GM12878 (cell line): ENCODE data around the gene TBC1D32. TPM values are rescaled to one million over a fixed set of nuclear protein-coding genes. Genes with fewer than 3 reads are reported as not detected.

ENCODE experiments used
- ATAC-seq: fragments of 200-7000 bp; cut with Tn5 transposase; 3 replicates; pipeline ENCODE4 v1.9.1; 2020; ENCODE audit warnings: mild to moderate bottlenecking, moderate library complexity
- BruUV-seq: library from RNA; stranded (reverse); fragments of 400-500 nt; replicated peaks from 2 replicates; lab custom pipeline; 2021; lab: Mats Ljungman, UMichigan
- CTCF ChIA-PET: fragments of 300-600 bp; sonication (Branson Sonifier 250); formaldehyde crosslinking; extraction: SDS; loops from one replicate; lab custom pipeline; 2021; ENCODE audit warnings: inconsistent platforms; lab: Yijun Ruan, JAX
- POLR2A ChIA-PET: fragments of 350-600 bp; formaldehyde crosslinking; extraction: SDS; loops from one replicate; lab custom pipeline; 2021; ENCODE audit warnings: inconsistent platforms; lab: Charles Lee
- RAD21 ChIA-PET: fragments of 300-600 bp; sonication (Branson Sonifier 250); formaldehyde crosslinking; loops from one replicate; lab custom pipeline; 2023; ENCODE audit warnings: antibody characterized with exemption; ENCODE audit not compliant: unreplicated experiment; lab: Charles Lee
- SMC1A ChIA-PET: fragments of 300-600 bp; sonication (Branson Sonifier 250); formaldehyde crosslinking; loops from one replicate; lab custom pipeline; 2023; ENCODE audit not compliant: unreplicated experiment, uncharacterized antibody; lab: Charles Lee
- DNase-seq: peaks from one replicate; pipeline ENCODE4 v3.0.0-alpha.2; 2011; ENCODE audit warnings: low read depth, low spot score
- FAIRE-seq: peaks from 3 replicates; lab custom pipeline; 2011; peaks lifted over from hg19 to GRCh38; lab: Jason Lieb, UNC
- H2AFZ ChIP-seq: 2 replicates; pipeline ENCODE4 v1.6.0; 2011; ENCODE audit warnings: low read depth, low read length, control low read depth; ENCODE audit not compliant: control insufficient read depth
- H3K27ac ChIP-seq: 2 replicates; pipeline ENCODE4 v1.5.1; 2011; ENCODE audit warnings: control low read depth; ENCODE audit not compliant: control insufficient read depth, insufficient read depth
- H3K27me3 ChIP-seq, 2 experiments: replicated peaks in 1 of 2; 2 replicates each; pipeline versions ENCODE4 v1.6.0 to v1.6.1; 2011; ENCODE audit warnings: low read length in 1 of 2; ENCODE audit not compliant: control insufficient read depth in 2 of 2, insufficient read depth in 2 of 2
- H3K36me3 ChIP-seq, 2 experiments: 2 replicates each; pipeline ENCODE4 v1.5.1; 2011; ENCODE audit warnings: low read length in 1 of 2; ENCODE audit not compliant: control insufficient read depth in 2 of 2, insufficient read depth in 2 of 2
- H3K4me1 ChIP-seq: 2 replicates; pipeline ENCODE4 v1.6.1; 2011; ENCODE audit warnings: mild to moderate bottlenecking, low read length, moderate library complexity, mixed read lengths; ENCODE audit not compliant: control insufficient read depth, insufficient read depth
- H3K4me2 ChIP-seq: 2 replicates; pipeline ENCODE4 v1.6.0; 2011; ENCODE audit warnings: control low read depth; ENCODE audit not compliant: control insufficient read depth, insufficient read depth
- H3K4me3 ChIP-seq: fragments of 200-600 bp; sonication (generic); 2 replicates; pipeline ENCODE4 v1.5.1; 2016
- H3K79me2 ChIP-seq: 2 replicates; pipeline ENCODE4 v1.6.0; 2011; ENCODE audit warnings: low read length; ENCODE audit not compliant: control insufficient read depth, insufficient read depth
- H3K9ac ChIP-seq: 2 replicates; pipeline ENCODE4 v1.8.0; 2011; ENCODE audit warnings: low read length, control low read depth, mixed read lengths; ENCODE audit not compliant: control insufficient read depth, insufficient read depth
- H3K9me3 ChIP-seq: replicated peaks from 3 replicates; pipeline ENCODE4 v1.5.1; 2011; ENCODE audit warnings: mild to moderate bottlenecking, low read length; ENCODE audit not compliant: control insufficient read depth, insufficient read depth
- H4K20me1 ChIP-seq: 2 replicates; pipeline ENCODE4 v1.6.0; 2011; ENCODE audit not compliant: control insufficient read depth, insufficient read depth
- BRCA1 ChIP-seq: IDR thresholded peaks from 2 replicates; pipeline ENCODE4 v1.6.1; 2011; ENCODE audit warnings: low read depth, low read length, improper control_type of control experiment
- MEF2B ChIP-seq: fragments of 450-650 bp; IDR thresholded peaks from 2 replicates; pipeline ENCODE4 v1.6.1; 2018; ENCODE audit warnings: mild to moderate bottlenecking, moderate library complexity; ENCODE audit not compliant: partially characterized antibody, poor library complexity, severe bottlenecking
- NR2F1 ChIP-seq: fragments of 450-650 bp; conservative IDR thresholded peaks from 2 replicates; pipeline ENCODE4 v1.6.1; 2017; ENCODE audit warnings: mild to moderate bottlenecking
- PML ChIP-seq: IDR thresholded peaks from 2 replicates; pipeline ENCODE4 v1.6.1; 2012; ENCODE audit warnings: low read length, inconsistent platforms
- POLR2AphosphoS2 ChIP-seq: IDR thresholded peaks from 2 replicates; pipeline ENCODE4 v1.6.1; 2011; ENCODE audit warnings: low read depth, mild to moderate bottlenecking, low read length, improper control_type of control experiment, moderate library complexity
- TARDBP ChIP-seq: IDR thresholded peaks from 2 replicates; pipeline ENCODE4 v1.6.1; 2016; ENCODE audit warnings: borderline replicate concordance
- ZBED1 ChIP-seq: IDR thresholded peaks from 2 replicates; pipeline ENCODE4 v1.6.1; 2016; ENCODE audit warnings: borderline replicate concordance
- ZNF24 ChIP-seq: fragments of 450-650 bp; IDR thresholded peaks from 2 replicates; pipeline ENCODE4 v1.6.1; 2017; ENCODE audit warnings: antibody characterized with exemption, mild to moderate bottlenecking
- WGBS: methylation state at CpG from one replicate; pipeline ENCODE4 v1.1.6; 2016; ENCODE audit warnings: low lambda C conversion rate; ENCODE audit not compliant: insufficient replicate concordance, insufficient coverage; ENCODE audit errors: missing lambda C conversion rate; 5-methylcytosine and 5-hydroxymethylcytosine counted together
- in situ Hi-C: fragments of 300-500 bp; cut with MboI; formaldehyde crosslinking; loops from 9 replicates; pipeline ENCODE4 v1.14.3; 2018; ENCODE audit warnings: mixed read lengths
- intact Hi-C: fragments of 100-400 bp; cut with micrococcal nuclease; formaldehyde crosslinking; loops from one replicate; pipeline ENCODE4 v1.14.2; 2022; ENCODE audit not compliant: unreplicated experiment
- polyA plus RNA-seq, 11 experiments: library from polyadenylated mRNA; depleted of rRNA in 4 of 11; unstranded in 6 of 11; stranded (reverse) in 5 of 11; fragments of >200 nt; fragmentation: Nextera tagmentation in 4 of 11; fragmentation: Illumina TruSeq in 1 of 11; extraction: Ambion mirVana in 4 of 11; extraction: Trizol in 1 of 11; gene quantifications; 1 replicate in 1 of 11; 2 replicates in 10 of 11; pipeline versions ENCODE4 v1.2.1 to v1.2.3, GENCODE V29; 2011 to 2016; ENCODE audit warnings: inconsistent platforms in 2 of 11, missing spikeins in 2 of 11, low read depth in 1 of 11
- total RNA-seq, 4 experiments: library from RNA; depleted of rRNA in 3 of 4; stranded (reverse); fragments of >200 nt in 3 of 4; fragmentation: Illumina TruSeq in 1 of 4; extraction: Trizol in 1 of 4; gene quantifications; 2 replicates each; pipeline versions ENCODE4 v1.2.1 to v1.2.3, GENCODE V29; 2013 to 2021
- TF ChIP-seq, protein P1 (sequence below): fragments of 150-350 bp; IDR thresholded peaks from 2 replicates; pipeline ENCODE4 v1.6.1; 2016; ENCODE audit warnings: low read depth, low read length
- TF ChIP-seq, protein P2 (sequence below): IDR thresholded peaks from 2 replicates; pipeline ENCODE4 v1.6.1; 2011; ENCODE audit warnings: borderline replicate concordance, low read depth, mild to moderate bottlenecking, moderate library complexity, low read length; ENCODE audit not compliant: insufficient read depth, poor library complexity, severe bottlenecking
- TF ChIP-seq, protein P3 (sequence below): IDR thresholded peaks from 2 replicates; pipeline ENCODE4 v1.6.1; 2012; ENCODE audit warnings: mild to moderate bottlenecking, low read depth, low read length

Gene TBC1D32
- total and polyA plus RNA-seq, 10 of the 15 experiments (the other 5 are each of a cell fraction or from before 2014, with no cell fraction given) = 2.2 to 10.2 (median 4.1) TPM

DNA sequence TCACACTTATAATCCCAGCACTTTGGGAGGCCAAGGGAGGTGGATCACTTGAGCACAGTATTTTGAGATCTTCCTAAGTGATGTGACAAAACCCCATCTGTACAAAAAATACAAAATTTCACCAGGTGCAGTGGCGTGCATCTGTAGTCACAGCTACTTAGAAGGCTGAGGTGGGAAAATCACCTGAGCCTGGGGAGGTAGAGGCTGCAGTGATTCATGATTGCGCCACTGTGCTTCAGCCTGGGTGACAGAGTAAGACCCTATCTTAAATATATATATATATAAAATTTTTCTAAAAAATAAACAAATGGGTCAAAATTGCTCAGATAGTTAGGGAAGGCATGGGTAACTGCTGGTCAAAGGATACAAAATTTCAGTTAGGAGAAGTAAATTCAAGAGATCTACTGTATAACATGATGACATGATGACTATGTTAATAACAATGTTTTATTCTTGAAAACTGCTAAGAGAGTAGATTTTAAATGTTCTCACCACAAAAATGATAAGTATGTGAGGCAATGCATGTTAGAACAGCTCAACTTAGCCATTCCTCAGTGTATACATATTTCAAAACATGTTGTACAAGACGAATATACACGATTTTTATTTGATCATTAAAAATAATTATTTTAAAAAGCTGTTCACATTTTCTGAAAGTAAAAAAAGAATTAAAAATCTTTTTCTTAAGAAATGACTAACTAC lies 24.4 kb downstream of the TBC1D32 start:
- RAD21 ChIA-PET = no interaction called here
- no TSS peak for BruUV-seq
- ATAC-seq = no peak
- no peak overlapping the region for H3K9ac ChIP-seq
- H4K20me1 ChIP-seq = no peaks in the 10 kb centered on the region
- H3K4me1 ChIP-seq = no peaks in the 10 kb centered on the region
- H3K4me2 ChIP-seq = no peak overlapping the region
- no peak overlapping the region for H3K4me3 ChIP-seq
- DNase-seq = no peak
- intact Hi-C loops = loop anchor here (5.0 to 10.0 kb wide), 3 partner anchors 535 to 1568 kb away; no protein-coding TSS in a partner anchor
- no peaks in the 10 kb centered on the region for H3K27me3 ChIP-seq
- TF ChIP-seq ZBED1 (no peak), TARDBP (no peak), POLR2AphosphoS2 (no peak), NR2F1 (no peak), ZNF24 (no peak), PML (no peak), BRCA1 (no peak), MEF2B (no peak)
- TF ChIP-seq, protein P1, sequence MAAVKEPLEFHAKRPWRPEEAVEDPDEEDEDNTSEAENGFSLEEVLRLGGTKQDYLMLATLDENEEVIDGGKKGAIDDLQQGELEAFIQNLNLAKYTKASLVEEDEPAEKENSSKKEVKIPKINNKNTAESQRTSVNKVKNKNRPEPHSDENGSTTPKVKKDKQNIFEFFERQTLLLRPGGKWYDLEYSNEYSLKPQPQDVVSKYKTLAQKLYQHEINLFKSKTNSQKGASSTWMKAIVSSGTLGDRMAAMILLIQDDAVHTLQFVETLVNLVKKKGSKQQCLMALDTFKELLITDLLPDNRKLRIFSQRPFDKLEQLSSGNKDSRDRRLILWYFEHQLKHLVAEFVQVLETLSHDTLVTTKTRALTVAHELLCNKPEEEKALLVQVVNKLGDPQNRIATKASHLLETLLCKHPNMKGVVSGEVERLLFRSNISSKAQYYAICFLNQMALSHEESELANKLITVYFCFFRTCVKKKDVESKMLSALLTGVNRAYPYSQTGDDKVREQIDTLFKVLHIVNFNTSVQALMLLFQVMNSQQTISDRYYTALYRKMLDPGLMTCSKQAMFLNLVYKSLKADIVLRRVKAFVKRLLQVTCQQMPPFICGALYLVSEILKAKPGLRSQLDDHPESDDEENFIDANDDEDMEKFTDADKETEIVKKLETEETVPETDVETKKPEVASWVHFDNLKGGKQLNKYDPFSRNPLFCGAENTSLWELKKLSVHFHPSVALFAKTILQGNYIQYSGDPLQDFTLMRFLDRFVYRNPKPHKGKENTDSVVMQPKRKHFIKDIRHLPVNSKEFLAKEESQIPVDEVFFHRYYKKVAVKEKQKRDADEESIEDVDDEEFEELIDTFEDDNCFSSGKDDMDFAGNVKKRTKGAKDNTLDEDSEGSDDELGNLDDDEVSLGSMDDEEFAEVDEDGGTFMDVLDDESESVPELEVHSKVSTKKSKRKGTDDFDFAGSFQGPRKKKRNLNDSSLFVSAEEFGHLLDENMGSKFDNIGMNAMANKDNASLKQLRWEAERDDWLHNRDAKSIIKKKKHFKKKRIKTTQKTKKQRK = no peak
- TF ChIP-seq, protein P2, sequence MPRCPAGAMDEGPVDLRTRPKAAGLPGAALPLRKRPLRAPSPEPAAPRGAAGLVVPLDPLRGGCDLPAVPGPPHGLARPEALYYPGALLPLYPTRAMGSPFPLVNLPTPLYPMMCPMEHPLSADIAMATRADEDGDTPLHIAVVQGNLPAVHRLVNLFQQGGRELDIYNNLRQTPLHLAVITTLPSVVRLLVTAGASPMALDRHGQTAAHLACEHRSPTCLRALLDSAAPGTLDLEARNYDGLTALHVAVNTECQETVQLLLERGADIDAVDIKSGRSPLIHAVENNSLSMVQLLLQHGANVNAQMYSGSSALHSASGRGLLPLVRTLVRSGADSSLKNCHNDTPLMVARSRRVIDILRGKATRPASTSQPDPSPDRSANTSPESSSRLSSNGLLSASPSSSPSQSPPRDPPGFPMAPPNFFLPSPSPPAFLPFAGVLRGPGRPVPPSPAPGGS = no peak
- TF ChIP-seq, protein P3, sequence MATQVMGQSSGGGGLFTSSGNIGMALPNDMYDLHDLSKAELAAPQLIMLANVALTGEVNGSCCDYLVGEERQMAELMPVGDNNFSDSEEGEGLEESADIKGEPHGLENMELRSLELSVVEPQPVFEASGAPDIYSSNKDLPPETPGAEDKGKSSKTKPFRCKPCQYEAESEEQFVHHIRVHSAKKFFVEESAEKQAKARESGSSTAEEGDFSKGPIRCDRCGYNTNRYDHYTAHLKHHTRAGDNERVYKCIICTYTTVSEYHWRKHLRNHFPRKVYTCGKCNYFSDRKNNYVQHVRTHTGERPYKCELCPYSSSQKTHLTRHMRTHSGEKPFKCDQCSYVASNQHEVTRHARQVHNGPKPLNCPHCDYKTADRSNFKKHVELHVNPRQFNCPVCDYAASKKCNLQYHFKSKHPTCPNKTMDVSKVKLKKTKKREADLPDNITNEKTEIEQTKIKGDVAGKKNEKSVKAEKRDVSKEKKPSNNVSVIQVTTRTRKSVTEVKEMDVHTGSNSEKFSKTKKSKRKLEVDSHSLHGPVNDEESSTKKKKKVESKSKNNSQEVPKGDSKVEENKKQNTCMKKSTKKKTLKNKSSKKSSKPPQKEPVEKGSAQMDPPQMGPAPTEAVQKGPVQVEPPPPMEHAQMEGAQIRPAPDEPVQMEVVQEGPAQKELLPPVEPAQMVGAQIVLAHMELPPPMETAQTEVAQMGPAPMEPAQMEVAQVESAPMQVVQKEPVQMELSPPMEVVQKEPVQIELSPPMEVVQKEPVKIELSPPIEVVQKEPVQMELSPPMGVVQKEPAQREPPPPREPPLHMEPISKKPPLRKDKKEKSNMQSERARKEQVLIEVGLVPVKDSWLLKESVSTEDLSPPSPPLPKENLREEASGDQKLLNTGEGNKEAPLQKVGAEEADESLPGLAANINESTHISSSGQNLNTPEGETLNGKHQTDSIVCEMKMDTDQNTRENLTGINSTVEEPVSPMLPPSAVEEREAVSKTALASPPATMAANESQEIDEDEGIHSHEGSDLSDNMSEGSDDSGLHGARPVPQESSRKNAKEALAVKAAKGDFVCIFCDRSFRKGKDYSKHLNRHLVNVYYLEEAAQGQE = no peak
- in situ Hi-C loops = loop anchor here (5.0 kb wide), 1 partner anchor 253 kb away; no protein-coding TSS in a partner anchor
- CTCF ChIA-PET = no interaction called here
- no peak for FAIRE-seq
- H3K79me2 ChIP-seq = no peaks in the 10 kb centered on the region
- POLR2A ChIA-PET = no interaction called here
- H2AFZ ChIP-seq = no peak overlapping the region
- H3K27ac ChIP-seq = no peak overlapping the region
- no peaks in the 10 kb centered on the region for H3K9me3 ChIP-seq
- SMC1A ChIA-PET = interaction anchor here (1.1 kb wide), 1 partner anchor 8 kb away, joined by 3 read pairs; no protein-coding TSS in a partner anchor
- WGBS = 100% methylated on average over 4 of the region's 4 CpGs
- no peaks in the 10 kb centered on the region; a peak in 1 of 4 replicates for H3K36me3 ChIP-seq
